PC-9 (cell line): ENCODE data around the gene SNAI3. TPM values are rescaled to one million over a fixed set of nuclear protein-coding genes. Genes with fewer than 3 reads are reported as not detected.

ENCODE experiments used
- BruUV-seq: library from RNA; stranded (reverse); fragments of 400-500 nt; replicated peaks from 2 replicates; lab custom pipeline; 2021; lab: Mats Ljungman, UMichigan
- CTCF ChIA-PET: fragments of 300-600 bp; sonication (Branson Sonifier 250); formaldehyde crosslinking; loops from one replicate; lab custom pipeline; 2022; ENCODE audit warnings: antibody characterized with exemption; lab: Charles Lee
- POLR2A ChIA-PET: fragments of 300-600 bp; sonication (Branson Sonifier 250); formaldehyde crosslinking; loops from one replicate; lab custom pipeline; 2022; ENCODE audit warnings: antibody characterized with exemption; ENCODE audit not compliant: unreplicated experiment; lab: Charles Lee
- DNase-seq, 2 experiments: peaks; one replicate each; pipeline versions ENCODE4 v3.0.0 to v3.0.0-alpha.2; 2015 to 2022; ENCODE audit warnings: mixed read lengths in 1 of 2
- H2AFZ ChIP-seq: fragments of 200-600 bp; sonication (generic); 2 replicates; pipeline ENCODE4 v1.8.1; 2017; ENCODE audit warnings: antibody characterized with exemption
- H3F3A ChIP-seq: fragments of 200-600 bp; sonication (generic); 2 replicates; pipeline ENCODE4 v1.8.1; 2017; ENCODE audit warnings: antibody characterized with exemption, mild to moderate bottlenecking, low read depth; ENCODE audit not compliant: insufficient read depth
- H3K27ac ChIP-seq: fragments of 200-600 bp; sonication (generic); 2 replicates; pipeline ENCODE4 v1.6.1; 2016; ENCODE audit warnings: mixed run types
- H3K27me3 ChIP-seq: fragments of 200-600 bp; sonication (generic); 2 replicates; pipeline ENCODE4 v1.6.1; 2016; ENCODE audit warnings: low read depth, mixed run types; ENCODE audit not compliant: insufficient read depth
- H3K36me3 ChIP-seq: fragments of 200-600 bp; sonication (generic); 2 replicates; pipeline ENCODE4 v1.6.1; 2016; ENCODE audit warnings: low read depth, mixed run types
- H3K4me1 ChIP-seq: fragments of 200-600 bp; sonication (generic); replicated peaks from 2 replicates; pipeline ENCODE4 v1.6.1; 2016; ENCODE audit warnings: mixed run types; ENCODE audit not compliant: insufficient read depth
- H3K4me2 ChIP-seq: fragments of 200-600 bp; sonication (generic); 2 replicates; pipeline ENCODE4 v1.6.1; 2017; ENCODE audit warnings: mixed run types
- H3K4me3 ChIP-seq: fragments of 200-600 bp; sonication (generic); 2 replicates; pipeline ENCODE4 v1.6.1; 2016; ENCODE audit warnings: mixed run types
- H3K79me2 ChIP-seq: fragments of 200-600 bp; sonication (generic); 2 replicates; pipeline ENCODE4 v1.6.1; 2017; ENCODE audit warnings: low read depth, mixed run types
- H3K9me2 ChIP-seq: fragments of 200-600 bp; sonication (generic); 2 replicates; pipeline ENCODE4 v1.8.1; 2017; ENCODE audit warnings: mild to moderate bottlenecking; ENCODE audit not compliant: insufficient read depth
- H3K9me3 ChIP-seq: fragments of 200-600 bp; sonication (generic); 2 replicates; pipeline ENCODE4 v1.8.1; 2016; ENCODE audit warnings: low read depth; ENCODE audit not compliant: insufficient read depth
- H4K20me1 ChIP-seq: fragments of 200-600 bp; sonication (generic); 2 replicates; pipeline ENCODE4 v1.8.1; 2017; ENCODE audit not compliant: insufficient read depth
- CTCF ChIP-seq: fragments of 200-600 bp; sonication (generic); conservative IDR thresholded peaks from 2 replicates; pipeline ENCODE4 v1.6.1; 2017; ENCODE audit warnings: mixed run types, antibody characterized with exemption, mild to moderate bottlenecking, moderate library complexity
- EZH2 ChIP-seq: fragments of 200-600 bp; sonication (generic); IDR thresholded peaks from 2 replicates; pipeline ENCODE4 v1.8.0; 2017; ENCODE audit warnings: antibody characterized with exemption, low read depth
- intact Hi-C: fragments of 100-400 bp; cut with micrococcal nuclease; formaldehyde crosslinking; loops from one replicate; pipeline ENCODE4 v1.10.0; 2022; ENCODE audit not compliant: unreplicated experiment
- total RNA-seq: library from RNA; stranded (reverse); gene quantifications from 2 replicates; pipeline ENCODE4 v1.2.3, GENCODE V29; 2021

Gene SNAI3
- total RNA-seq, 1 experiment from 2014 or later, result 1.3 TPM

- Histone ChIP-seq H3K27ac (no peak overlapping the region), H3K79me2 (peaks cover 19% of the 10 kb centered on the region; the same call in 1 of the 2 replicates), H4K20me1 (peaks cover 14% of the 10 kb centered on the region), H2AFZ (peak overlapping the region; percentile 85), H3K4me3 (peak overlapping the region; percentile 78), H3F3A (peaks cover 23% of the 10 kb centered on the region; the same call in 1 of the 2 replicates), H3K36me3 (no peaks in the 10 kb centered on the region), H3K4me2 (peak overlapping the region; percentile 88), H3K9me3 (no peaks in the 10 kb centered on the region), H3K9me2 (no peaks in the 10 kb centered on the region), H3K27me3 (no peaks in the 10 kb centered on the region), H3K4me1 (peaks cover 19% of the 10 kb centered on the region)
- ChIA-PET POLR2A (interaction anchor here (0.5 to 0.7 kb wide), 2 partner anchors 80 to 87 kb away, joined by 4 to 9 read pairs; no protein-coding TSS in a partner anchor), CTCF (interaction anchor here (0.6 kb wide), 1 partner anchor 19 kb away, joined by 9 read pairs; no protein-coding TSS in a partner anchor)
- TSS peak; percentile 67 for BruUV-seq
- DNase-seq, result no peak
- intact Hi-C loops, result no loop called here
- TF ChIP-seq EZH2 (no peak), CTCF (no peak)
These were observed 20.9 kb upstream of the SNAI3 start for GRCh38 chr16:88706965-88707826.

GRCh38 chr16:88706229-88706964, 20.1 kb upstream of the SNAI3 start, which contains the start of the genes CTU2 and RNF166:
Gene CTU2, plus strand, starts transcription at chr16:88706503. Its CDS starts 28 bp downstream, at chr16:88706531.
Gene RNF166, minus strand, starts transcription at chr16:88706408. Its CDS starts 83 bp downstream, at chr16:88706325.
- TF ChIP-seq EZH2, result no peak
- TF ChIP-seq CTCF, result no peak
- POLR2A ChIA-PET, result no interaction called here
- Histone ChIP-seq H3K4me2 (peak within 1 kb of the TSS; percentile 100), H3K27me3 (no peaks in the 10 kb centered on the region), H2AFZ (peak within 1 kb of the TSS; percentile 85), H3K4me3 (peak within 1 kb of the TSS; percentile 78), H3K27ac (no peak within 1 kb of the TSS), H3F3A (peaks cover 16% of the 10 kb centered on the region; the same call in 1 of the 2 replicates), H3K9me2 (no peaks in the 10 kb centered on the region), H3K9me3 (no peaks in the 10 kb centered on the region), H3K4me1 (peaks cover 19% of the 10 kb centered on the region), H4K20me1 (peaks cover 7% of the 10 kb centered on the region; the same call in 1 of the 2 replicates), H3K79me2 (peaks cover 19% of the 10 kb centered on the region; the same call in 1 of the 2 replicates), H3K36me3 (no peaks in the 10 kb centered on the region)
- CTCF ChIA-PET, result no interaction called here
- peak; percentile 76 to 93 for DNase-seq
- intact Hi-C loops, result no loop called here
- no TSS peak for BruUV-seq

GRCh38 chr16:88705801-88706228, 19.5 kb upstream of the SNAI3 start:
- Histone ChIP-seq H3K4me3 (peak overlapping the region; percentile 78), H3K9me2 (no peaks in the 10 kb centered on the region), H3K4me1 (peaks cover 19% of the 10 kb centered on the region), H3F3A (peaks cover 16% of the 10 kb centered on the region; the same call in 1 of the 2 replicates), H3K4me2 (peak overlapping the region; percentile 100), H3K9me3 (no peaks in the 10 kb centered on the region), H3K27ac (no peak overlapping the region), H3K79me2 (peaks cover 19% of the 10 kb centered on the region; the same call in 1 of the 2 replicates), H2AFZ (peak overlapping the region; percentile 70), H4K20me1 (peaks cover 6% of the 10 kb centered on the region; the same call in 1 of the 2 replicates), H3K27me3 (no peaks in the 10 kb centered on the region), H3K36me3 (no peaks in the 10 kb centered on the region)
- TF ChIP-seq EZH2 (no peak), CTCF (no peak)
- no peak for DNase-seq
- ChIA-PET CTCF (interaction anchor here (0.7 kb wide), 1 partner anchor 32 kb away, joined by 3 read pairs; no protein-coding TSS in a partner anchor), POLR2A (interaction anchor here (0.7 kb wide), 1 partner anchor 26 kb away, joined by 8 read pairs; no protein-coding TSS in a partner anchor)
- no TSS peak for BruUV-seq
- intact Hi-C loops, result no loop called here
